HG02642 (cell line): ENCODE measurements around the gene ANP32E.
"Not testable (repeated sequence)": the region's sequence is repeated elsewhere in the genome, so short reads cannot be mapped to it uniquely, and the experiment has no call there.

Experiments
- ATAC-seq: cut with Tn5 transposase; IDR thresholded peaks from one replicate; pipeline ENCODE4 v1.9.1; 2021; ENCODE audit warnings: mild to moderate bottlenecking; ENCODE audit not compliant: unreplicated experiment, poor library complexity

ANP32E gene

DNA sequence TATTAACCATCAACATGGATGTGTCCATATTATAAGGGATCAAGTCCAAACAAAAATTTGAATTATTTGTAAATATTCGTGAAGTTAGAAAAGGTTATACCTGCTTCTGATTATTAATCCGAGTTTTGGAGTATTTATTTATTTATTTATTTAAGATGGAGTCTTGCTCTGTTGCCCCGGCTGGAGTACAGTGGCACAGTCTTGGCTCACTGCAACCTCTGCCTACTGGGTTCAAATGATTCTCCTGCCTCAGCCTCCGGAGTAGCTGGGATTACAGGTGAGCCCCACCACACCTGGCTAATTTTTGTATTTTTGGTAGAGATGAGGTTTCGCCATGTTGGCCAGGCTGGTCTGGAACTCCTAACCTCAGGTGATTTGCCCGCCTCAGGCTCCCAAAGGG lies 20.1 kb downstream of the ANP32E start:
- not testable (repeated sequence) for ATAC-seq

DNA sequence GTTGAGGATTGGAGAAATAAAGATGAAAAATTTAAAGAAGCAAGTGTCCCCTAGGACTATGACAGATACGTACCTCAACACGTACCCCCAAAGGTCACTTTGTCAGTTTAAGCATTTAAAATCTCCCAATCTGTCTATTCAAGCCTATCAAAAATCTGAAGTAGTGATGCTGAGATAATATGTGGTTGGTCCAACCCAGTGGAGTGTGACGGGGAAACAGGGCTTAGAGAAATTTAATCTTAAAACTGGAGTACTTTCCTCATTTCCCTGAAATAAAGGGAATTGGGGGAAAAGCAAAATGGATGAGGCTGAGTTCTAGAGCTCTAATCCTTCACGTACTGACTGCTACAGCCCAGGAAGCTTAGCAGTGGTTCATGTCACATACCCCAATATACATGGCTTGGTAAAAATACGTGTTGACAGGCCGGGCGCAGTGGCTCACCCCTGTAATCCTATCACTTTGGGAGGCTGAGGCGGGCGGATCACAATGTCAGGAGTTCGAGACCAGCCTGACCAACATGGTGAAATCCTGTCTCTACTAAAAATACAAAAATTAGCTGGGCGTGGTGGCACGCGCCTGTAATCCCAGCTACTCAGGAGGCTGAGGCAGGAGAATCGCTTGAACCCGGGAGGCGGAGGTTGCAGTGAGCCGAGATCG lies 21.7 kb downstream of the ANP32E start:
- ATAC-seq = not testable (repeated sequence)

DNA sequence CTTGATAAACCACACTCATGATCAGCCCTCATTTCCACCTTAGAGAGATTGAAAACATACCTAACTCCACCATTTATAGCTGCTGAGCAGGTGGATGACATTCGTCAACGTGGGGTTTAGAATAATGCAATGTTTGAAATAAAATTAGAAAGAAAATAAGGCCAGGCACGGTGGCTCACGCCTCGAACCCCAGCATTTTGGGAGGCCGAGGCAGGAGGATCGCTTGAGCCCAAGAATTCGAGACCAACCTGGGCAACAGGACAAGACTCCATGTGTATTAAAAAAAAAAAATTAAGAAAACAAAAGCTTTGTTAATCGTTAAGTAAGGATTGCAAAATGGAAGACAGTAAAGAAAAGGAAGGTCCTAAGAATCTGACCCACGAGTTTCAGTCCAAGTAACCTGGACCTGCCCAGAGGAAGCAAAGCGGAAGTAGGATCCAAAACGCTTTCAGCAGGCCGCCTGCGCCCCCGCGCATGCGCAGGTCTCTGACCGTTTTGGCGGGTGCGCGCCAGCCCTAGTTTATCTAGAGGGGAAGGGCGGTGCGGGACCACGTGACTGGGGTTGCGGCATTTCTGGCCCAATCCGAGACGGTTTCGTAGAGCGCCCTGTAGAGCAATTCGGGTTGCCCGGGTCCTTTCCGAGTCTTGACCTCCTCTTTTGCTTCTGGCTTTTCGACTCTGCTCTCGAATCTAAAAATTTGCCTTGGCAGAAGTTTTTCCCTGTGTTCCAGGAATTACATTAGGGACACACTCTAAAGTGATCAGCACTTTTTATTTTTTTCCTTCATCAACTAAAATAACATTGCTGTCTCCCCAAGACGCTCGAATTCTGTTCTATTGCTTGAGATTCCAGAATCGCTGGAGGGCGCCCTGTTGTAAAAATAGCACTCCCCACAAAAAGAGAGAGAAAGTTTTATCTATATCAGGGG lies 22.5 kb downstream of the ANP32E start:
- peak; percentile 98 for ATAC-seq

DNA sequence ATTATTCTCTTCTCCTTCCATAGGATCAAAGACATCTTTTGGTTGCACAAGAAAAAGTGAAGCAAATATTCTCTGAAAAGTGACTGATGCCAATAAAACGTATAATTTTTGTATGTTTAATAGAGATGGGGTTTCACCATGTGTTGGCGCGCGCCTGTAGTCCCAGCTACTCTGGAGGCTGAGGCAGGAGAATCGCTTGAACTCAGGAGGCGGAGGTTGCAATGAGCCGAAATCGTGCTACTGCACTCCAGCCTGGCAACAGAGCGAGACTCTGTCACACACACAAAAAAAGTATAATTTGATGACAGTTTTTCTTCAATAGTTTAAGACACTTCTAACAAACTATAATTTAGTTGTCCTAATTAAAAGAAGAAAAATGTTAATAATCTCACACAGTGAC lies 23.8 kb downstream of the ANP32E start:
- no peak for ATAC-seq

DNA sequence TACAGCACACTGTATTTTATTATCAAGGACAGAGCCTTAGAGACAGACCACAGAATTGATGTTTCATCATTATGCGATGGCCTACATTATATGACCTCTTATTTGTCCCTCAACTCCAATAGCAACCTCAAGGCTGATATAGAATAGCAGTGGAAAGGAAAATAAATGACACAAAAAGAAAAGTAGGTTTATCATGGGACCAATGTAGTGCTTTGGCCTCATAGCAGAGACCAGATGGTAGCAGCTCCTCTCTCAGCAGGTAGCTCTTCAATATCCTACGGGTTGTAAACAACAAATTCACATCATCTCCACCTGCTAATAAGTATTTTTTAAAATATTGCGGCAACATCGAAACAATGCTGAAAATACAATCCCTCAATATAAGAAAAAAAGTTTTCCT lies 25.2 kb downstream of the ANP32E start:
- ATAC-seq = no peak

DNA sequence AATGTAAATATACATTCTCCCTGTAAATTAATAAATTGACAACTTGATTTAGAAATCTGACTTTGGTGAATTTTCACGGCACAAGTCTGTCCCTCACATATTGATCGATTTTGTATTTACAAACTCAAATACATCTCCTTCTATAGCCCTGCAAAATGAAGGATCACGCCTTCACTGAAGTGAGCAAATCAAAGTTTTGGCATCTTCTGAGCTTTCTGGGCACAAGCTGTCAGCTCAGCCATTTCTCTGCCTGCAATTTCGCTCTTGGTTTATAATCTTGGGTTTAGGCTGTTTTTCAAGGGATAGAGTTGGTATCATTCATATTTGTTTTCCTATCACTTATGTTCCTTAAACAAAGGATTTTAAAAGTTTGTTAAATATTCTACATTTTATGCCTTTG lies 25.8 kb downstream of the ANP32E start:
- ATAC-seq = no peak

DNA sequence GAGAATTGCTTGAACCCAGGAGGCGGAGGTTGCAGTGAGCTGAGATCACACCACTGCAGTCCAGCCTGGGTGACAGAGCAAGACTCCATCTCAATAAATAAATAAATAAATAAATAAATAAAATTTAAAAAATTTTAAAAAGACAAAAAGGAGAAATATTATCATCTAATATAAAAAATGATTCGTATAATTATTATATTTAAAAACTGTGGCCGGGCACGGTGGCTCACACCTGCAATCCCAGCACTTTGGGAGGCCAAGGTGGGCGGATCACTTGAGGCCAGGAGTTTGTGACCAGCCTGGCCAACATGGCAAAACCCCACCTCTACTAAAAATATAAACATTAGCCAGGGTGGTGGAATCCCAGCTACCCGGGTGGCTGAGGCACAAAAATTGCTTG lies 27.5 kb downstream of the ANP32E start:
- not testable (repeated sequence) for ATAC-seq

DNA sequence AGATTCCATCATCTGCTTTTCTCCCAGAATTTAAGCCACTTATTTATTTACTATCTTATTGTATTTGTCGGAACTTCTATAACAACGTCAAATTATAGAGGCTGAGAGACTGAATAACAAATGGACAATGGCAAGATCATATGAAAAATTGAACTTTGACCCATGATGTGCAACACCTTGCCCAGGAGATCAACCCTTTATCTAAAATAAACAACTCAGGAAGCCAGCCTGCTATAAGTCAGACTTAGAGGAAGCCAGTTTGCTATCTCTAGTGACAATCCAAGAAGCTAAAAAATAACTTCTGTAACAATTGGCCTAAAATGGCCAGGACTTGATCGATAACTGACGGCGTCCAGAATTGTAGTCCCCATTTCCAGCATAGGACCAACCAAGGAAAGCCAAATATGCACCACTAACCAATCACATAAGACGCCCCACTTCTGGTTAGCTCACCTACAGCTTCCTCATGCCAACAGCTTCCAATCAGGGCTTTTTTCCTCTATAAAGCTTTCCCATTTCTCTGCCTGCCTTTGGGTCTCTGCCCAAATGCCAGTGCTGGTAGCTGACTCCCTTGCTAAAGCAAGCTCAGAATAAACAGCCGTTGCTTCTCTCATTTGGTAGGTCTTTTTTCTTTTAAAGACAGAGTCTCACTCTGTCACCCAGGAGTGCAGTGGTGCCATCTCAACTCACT lies 28.5 kb downstream of the ANP32E start:
- ATAC-seq = no peak

DNA sequence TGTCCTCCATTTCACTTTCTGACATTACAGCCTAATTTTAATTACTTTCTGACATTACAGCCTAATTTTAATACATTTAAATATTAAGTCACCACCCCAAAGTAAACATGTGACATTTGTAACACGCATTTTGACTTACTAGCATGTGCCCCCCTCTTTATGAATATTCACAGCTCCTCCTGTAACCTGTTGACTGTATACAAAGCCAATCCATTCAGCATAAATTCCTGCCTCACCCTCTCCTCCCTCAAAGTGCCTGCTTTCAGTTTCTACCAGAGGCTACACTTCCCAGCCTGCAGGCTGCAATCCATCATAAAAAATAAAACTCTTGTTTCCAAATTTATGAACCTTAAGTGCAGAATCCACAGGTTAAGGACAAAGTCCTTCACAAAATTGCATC lies 39.5 kb downstream of the ANP32E start:
- ATAC-seq = no peak

DNA sequence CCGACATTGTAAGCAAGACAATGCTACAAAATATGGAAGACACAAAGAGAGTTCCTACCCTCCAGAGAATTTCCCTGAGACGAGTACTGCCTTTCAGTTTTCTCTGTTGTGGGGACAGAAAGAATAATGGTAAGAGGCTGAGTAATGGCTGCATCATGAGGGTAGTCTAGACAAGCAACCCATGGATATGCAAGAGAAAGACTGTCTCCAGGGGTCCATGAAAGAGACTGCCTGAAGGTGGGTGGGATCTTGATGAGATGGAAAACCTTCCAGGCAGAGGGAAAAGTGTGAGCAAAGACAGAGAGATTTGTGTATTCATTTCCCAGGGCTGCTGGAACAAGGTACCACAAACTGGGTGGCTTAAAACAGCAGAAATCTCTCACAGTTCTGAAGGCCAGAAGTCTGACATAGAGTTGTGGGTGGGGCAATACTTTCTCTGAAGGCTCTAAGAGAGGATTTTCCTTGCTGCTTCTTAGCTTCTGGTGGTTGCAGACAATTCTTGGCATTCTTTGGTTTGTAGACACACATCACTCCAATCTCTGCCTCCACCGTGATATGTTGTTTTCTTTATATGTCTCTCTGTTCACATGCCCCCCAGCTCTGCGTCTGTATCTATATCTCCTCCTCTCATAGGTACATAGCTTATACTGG lies 41.4 kb downstream of the ANP32E start:
- ATAC-seq = no peak

DNA sequence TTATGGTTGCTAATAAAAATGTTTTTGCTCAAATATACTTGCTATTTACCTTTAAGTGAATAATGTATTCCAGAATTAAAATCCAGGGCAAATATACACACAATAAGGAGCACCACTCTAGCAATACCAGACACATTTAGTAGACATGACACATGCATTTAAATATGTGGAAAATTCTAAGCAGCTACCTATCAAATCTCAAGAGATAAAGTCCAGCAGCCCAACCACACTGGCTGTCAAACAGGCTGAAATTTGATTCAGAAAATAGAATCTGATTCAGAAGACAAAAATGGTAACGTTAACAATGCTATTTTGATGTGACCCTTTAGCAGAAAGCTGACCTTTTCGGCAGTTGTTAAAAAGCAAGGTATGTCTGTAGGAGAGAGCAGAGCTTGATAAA lies 43.9 kb downstream of the ANP32E start:
- ATAC-seq = no peak

DNA sequence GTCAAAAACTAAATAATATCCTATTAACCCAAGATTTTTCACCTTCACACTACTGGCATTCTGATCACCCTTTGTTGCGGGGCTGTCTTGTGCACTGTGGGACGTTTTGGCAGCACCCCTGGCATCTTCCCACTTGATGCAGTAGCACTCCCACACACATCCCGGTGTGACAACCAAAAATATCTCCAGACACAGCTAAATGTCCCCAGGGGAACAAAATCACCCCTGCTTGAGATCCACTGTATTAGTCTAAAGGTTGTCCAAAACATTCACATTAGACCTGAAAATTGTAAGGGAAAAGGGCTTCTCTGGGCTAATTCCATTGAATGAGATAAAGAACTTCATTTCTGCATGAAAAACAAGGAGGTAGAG lies 48.4 kb downstream of the ANP32E start:
- ATAC-seq = no peak

DNA sequence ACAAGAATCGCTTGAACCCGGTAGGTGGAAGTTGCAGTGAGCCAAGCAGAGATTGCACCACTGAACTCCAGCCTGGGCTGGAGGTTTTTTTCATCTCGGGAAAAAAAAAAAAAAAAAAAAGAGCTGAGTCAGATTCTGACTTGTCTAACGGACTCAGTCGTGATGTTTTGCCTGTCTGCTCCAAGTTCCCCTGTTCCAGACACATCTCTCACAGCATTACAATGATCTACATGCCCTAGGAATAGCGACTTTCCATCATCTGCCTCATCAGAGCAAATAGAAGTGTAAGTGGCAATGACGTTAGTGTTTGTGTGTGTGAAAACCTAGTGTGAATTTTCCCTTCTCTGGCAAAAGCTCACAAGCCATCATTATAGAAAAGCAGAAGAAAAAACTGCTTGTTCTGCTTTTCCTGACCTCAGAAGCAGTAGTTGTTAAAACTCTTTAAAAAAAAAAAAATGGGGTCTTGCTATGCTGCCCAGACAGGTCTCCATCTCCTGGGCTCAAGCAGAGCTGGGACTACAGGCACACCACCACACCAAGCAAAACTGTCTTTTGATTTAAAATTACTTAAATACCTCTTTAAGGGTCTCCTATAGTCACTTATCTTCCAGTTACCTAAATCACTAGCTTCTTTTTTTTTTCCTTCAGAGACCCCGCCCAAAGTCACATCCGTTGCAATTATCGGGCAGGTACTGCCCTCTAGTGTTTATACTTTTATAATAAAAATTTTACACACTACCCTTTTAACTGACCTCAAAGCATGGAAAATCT lies 48.9 kb downstream of the ANP32E start:
- no peak for ATAC-seq

DNA sequence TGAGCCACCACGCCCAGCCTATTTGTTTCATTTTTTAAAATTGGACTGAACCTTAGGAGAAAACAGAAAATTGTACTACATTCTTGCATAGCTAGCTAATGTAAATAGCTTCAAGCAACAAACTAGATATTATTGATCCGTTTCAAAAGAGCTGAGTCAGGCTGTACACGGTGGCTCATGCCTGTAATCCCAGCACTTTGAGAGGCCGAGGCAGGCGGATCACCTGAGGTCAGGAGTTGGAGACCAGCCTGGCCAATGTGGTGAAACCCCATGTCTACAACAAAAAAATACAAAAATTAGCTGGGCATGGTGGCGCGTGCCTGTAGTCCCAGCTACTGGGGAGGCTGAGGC lies 49.5 kb downstream of the ANP32E start:
- not testable (repeated sequence) for ATAC-seq

DNA sequence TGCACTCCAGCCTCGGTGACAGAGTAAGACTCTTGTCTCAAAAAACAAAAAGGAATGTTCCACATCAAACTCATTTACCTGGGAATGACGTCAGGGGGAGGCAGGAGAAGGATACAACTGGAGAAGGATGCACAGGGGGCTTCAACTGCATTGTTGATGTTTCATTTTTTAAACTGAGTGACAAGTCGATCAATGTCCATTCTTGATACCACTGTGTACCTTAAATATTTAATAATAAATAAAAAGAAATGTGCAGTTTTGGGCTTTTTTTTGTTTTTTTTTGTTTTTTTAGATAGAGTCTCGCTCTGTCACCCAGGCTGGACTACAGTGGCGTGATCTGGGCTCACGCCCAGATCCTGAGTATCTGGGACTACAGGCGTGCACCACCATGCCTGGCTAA lies 50.4 kb downstream of the ANP32E start:
- ATAC-seq = no peak

DNA sequence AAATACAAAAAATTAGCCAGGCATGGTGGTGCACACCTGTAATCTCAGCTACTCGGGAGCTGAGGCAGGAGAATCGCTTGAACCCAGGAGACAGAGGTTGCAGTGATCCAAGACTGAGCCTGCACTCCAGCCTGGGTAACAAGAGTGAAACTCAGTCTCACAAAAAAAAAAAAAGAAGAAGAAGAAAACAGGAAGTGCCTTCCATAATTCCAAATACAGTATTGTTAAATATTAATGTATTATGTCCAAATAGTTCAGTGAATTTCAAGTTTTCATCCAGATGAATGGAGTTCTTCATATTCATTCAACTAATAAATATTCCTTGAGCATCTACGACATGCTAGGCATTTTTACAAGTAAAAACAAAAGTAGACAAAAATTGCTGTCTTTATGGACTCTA lies 52.9 kb downstream of the ANP32E start:
- no peak for ATAC-seq

DNA sequence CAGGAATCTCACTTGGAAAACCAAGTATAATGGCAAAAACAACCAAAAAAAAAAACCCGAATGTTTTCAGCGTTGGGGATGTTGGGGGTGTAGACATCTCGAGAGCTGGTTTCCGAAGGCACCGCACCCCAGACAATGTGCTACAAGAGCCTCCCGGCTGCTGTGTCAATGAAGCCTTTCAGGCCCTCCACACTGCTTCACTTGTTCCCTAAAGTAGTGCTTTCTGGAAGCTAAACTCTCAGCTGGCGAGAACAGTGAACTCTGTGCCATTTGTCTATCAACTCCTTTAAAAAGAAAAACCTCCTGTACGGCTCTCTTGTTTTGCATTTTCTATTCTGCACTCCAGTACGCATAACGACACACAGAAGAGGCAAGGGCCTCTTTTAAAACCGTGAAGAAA lies 53.7 kb downstream of the ANP32E start:
- ATAC-seq = no peak

DNA sequence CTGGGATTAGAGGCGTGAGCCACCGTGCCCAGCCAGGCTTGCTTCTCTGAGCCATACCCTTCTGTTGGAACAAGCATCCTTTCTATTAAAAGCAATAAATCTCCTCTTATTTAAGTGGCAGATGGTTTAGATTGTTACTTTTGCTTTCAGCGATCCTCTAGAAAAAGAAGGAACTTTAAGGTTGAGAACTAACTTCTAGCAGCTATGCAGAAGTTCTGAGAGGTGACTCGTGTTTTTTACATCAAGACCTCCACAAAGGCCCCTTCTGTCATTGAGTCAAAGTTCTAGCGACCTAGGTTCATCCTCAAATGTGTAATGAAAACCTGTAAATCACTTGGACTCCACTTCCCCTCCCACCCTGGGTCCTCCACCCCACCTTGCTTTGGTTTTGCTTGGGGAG lies 55.4 kb downstream of the ANP32E start:
- no peak for ATAC-seq

DNA sequence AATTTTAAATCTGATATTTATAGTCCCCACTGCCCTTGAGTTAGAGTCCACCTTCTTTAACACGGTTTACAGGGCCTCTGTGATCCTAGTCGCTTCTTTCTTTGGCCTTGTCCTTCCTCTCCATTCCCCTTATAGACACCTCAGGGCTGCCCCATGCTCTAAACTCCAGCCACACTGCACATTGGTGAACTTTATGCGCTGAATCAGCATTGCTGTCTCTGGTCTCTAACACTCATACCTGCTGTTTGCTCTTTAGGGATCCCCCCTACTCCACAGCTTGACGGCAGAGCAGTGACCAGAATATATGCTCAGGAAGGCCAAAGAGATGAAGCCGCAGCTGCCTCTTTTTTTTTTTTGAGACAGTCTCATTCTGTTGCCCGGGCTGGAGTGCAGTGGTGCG lies 56.0 kb downstream of the ANP32E start:
- ATAC-seq = no peak

DNA sequence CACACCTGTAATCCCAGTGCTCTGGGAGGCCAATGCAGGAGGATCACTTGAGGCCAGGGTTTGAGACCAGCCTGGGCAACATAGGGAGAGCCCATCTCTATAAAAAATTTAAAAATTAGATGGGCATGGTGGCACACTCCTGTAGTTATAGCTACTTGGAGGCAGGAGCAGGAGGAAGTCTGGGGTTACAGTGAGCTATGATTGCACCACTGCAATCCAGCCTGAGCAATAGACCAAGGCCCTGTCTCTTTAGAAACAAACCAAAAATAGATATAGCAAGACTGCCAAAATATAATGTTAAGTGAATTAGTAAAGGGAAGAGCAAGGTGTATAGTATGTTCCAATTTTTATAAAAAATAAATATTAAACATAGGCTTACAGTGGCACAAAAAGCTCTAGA lies 57.4 kb downstream of the ANP32E start:
- ATAC-seq = no peak
